C4-2B (cell line): ENCODE measurements around the gene ZDHHC20.

Experiments used
- CTCF ChIP-seq: fragments of 450-650 bp; conservative IDR thresholded peaks from 2 replicates; pipeline ENCODE4 v1.5.1; 2017; ENCODE audit warnings: mild to moderate bottlenecking
- ZFX ChIP-seq: fragments of 450-650 bp; IDR thresholded peaks from 2 replicates; pipeline ENCODE4 v1.6.1; 2017

DNA sequence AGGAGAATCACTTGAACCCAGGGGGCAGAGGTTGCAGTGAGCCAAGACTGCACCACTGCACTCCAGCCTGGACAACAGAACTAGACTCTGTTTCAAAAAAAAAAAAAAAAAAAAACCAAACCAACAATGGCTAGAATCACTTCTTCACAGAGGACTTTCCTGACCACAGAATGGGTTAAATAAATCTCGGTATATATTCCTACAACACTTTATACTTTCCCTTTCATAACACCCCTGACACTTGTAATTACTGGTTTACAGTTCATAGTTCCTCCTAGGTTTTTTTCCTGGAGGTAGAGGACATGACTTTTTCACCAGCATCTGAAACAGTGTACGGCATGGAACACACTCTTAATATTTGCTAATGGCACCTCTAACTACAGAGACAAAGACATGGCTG lies 31.4 kb downstream of the ZDHHC20 start:
- TF ChIP-seq CTCF = no peak
- TF ChIP-seq ZFX = no peak
